Measurements from ENCODE around the gene MAP3K13.
A peak's percentile ranks its signal among the peaks of the same experiment; 100 is the strongest.
"Not testable (repeated sequence)": the region's sequence is repeated elsewhere in the genome, so short reads cannot be mapped to it uniquely, and the experiment has no call there.

MAP3K13 gene

DNA sequence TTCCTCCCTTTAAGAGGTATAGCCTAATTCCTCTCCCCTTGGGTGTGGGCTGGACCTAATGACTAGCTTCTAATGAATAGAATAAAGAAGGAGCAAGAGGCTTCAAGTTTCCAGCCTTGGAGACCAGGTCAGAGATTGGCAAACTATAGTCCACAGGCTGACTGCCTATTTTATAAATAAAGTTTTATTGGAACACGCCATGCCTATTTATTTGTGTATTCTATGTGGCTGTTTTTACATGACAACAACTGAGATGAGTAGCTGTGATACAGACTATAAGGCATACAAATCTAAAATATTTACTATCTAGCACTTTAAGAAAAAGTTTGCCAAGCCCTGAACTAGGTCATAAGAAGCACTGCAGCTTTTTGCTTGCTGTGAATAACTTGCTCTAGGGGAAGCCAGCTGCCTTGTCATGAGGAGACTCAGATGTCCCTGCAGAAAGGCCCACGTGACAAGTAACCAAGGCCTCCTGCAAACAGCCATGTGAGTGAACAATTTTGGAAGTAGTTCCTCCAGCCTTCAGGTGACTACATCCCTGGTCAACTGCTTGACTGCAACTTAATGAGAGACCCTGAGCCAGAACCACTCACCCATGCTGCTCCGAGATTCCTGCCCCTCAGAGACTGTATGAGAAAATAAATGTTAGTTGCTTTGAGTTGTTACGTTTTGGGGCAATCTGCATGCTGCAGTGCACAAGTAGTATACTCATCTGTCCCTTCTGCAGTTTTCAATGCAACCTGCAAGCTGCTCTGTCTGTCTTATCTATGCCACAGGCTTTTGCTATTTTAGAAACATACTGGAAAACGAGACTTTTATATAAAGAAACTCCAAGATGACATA, 21.1 kb upstream of the MAP3K13 start:
- no peak for DNase-seq

DNA sequence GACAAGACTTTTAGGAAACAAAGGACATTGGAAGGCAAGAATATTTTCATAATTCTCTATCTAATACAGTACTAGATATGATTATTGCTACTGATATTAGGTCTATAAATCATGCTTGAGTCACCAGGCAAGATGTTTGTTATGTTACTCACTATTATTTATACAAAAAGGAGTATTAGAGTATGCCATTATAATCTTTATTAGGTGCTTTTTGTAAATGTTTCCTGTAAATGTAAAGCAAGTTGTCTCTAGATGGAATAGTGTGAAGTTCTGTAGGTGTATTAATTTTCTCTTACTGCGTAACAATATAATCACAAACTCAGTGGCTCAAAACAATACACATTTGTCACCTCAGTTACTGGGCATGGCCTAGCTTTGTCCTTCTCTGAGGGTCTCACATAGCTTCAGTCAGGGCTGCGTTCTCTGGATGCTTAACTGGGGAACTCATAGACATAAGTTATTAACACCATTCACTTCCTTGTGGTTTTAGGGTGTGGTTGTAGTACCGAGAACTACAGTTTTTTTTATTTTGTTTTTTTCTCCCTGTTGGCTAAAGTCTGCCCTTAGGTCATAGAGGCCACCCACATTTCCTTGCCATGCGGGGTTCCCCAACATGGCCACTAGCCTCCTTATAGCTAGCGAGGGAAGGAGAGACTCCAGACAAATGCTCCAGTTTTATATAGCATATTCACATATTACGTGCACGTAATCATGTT, 20.3 kb upstream of the MAP3K13 start:
- peak; percentile 79 for DNase-seq

- DNase-seq, result no peak
These were observed 15.5 kb upstream of the MAP3K13 start for GRCh38 chr3:185347399-185347798.

DNA sequence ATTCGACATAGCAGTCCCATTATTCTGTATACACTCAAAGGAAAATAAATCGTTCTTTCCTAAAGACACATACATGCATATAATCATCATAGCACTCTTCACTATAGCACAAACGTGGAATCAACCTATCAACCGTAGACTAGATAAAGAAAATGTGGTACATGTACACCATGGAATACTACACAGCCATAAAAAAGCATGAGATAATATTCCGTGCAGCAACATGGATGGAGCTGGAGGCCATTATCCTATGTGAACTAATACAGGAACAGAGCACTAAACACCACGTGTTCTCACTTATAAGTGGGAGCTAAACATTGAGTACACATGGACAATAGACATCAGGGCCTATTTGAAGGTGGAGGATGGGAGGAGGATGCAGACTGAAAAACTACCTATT, 12.1 kb upstream of the MAP3K13 start:
- DNase-seq, result no peak

DNA sequence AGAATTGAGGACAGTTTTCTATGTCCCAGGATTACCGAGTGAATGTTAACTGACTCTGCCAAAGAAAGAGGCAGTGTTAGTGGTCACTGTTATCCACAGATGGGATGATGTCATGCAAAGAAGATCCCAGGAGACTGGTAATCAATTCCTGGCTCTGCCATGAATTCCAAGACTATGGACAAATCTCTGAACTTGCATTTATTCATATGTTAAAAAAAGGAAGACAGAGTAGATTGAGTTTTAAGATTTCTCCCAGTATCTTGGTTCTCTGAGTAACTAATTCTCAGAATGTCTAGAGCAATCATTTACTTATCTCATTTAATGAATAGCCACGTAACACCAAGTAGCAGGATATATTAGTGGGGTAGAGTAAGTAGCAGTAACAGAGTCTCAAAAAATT, 11.5 kb upstream of the MAP3K13 start:
- DNase-seq, result no peak

DNA sequence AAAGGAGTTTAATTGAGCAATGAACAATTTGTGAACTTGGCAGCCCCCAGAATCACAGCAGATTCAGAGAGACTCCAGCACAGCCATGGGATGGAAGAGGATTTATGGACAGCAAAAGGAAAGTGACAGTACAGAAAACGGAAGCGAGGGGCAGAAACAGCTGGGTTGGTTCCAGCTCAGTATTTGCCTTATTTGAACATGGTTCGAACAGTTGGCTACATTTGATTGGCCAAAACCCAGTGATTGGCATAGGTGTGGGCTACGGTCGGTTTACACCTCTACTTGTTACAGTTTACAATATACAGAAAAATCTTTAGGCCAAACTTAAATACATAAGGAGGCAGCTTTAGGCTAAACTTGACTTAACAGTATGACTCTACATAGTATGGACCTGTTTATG, 9.7 kb upstream of the MAP3K13 start:
- DNase-seq, result no peak

DNA sequence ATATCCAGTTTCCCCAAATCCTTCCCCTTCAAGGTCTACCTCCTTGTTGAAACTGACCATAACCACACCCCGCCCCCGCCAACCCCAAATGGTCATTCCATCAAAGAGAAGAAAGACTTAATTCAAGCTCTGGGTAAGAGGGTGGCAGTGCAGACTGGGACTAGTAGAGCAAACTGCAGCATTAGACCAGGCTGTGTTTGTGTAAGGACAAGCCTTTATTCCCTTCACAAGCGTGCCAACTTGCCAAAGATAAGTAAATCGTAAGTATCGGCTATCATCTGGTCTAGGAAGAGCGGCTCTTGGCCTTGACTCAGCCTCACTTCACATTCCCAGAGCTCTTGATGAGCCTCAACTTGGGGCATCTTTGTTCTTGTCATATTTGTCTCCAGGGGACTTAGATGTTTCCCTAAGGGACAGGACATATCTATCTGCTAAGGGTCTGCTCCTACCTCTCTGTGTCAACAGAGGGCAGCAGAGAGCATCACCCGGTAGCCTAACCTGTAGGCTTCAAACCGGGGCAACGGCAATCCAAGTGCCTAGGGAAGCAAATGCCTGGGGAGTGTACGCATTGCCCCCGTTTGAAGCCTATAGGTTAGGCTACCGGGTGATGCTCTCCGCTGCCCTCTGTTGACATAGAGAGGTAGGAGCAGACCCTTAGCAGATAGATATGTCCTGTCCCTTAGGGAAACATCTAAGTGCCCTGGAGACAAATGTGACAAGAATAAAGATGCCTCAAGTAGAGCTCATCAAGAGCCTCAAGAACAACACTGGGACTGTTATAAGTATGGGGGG, 8.9 kb upstream of the MAP3K13 start:
- peak; percentile 68 for DNase-seq

- DNase-seq, result no peak
These were observed 6.4 kb upstream of the MAP3K13 start for GRCh38 chr3:185356499-185356898.

DNA sequence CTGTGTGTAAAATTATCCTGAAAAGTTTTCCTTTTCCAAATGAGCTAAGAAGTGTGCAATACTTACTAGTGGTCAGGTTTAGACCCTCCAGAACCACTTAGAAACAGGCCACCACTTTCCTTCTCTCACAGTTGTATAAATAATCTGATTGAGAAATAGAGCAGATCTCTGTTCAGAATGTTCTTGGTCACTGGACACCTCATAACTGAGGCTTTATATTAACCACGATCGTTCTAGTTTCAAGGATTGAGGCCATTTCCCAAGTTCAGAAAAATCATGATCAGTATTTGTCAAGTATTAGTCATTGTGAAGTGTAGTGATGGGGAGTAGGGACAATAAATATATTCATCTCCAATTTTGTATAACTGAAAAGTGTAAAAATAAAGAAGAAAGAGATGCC, 1.0 kb upstream of the MAP3K13 start:
- DNase-seq, result no peak

GRCh38 chr3:185363662-185364203, 797 bp downstream of the MAP3K13 start:
- DNase-seq, result no peak

DNA sequence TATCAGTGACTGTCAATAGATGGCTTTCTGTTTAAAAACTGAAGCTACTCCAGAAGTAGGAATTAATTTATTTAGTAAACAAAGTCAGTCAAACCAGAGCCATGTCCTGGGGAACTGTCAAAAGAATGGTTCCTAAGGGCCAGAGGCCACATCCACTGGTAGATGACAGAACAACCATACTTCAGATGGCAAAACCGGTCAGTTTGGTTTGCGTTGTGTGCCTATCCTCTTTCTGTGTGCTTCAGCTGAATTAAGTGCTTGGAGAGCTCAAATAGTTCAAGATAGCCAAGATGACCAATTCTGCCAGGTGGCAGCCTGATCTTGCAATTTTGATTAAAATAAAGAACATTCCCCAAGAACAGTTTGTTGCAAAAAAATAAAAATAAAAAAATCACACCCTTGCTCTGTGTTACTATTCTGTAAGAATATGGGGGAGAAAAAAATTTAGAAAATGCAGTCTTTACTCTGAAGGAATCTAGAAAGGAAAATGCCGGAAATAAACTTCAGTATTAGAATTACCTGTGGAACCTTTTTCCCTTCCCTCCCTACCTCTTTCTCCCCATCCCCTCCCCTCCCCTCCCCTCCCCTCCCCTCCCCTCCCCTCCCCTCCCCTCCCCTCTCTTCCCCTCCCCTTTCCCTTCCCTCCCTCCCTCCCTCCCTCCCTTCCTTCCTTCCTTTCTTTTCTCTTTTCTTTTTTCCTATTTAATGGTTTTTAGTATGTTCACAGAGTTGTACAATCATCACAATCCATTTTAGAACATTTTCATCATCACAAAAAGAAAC, 2.5 kb downstream of the MAP3K13 start:
- no peak for DNase-seq

- DNase-seq, result no peak
These were observed 3.1 kb downstream of the MAP3K13 start for GRCh38 chr3:185366074-185366335.

DNA sequence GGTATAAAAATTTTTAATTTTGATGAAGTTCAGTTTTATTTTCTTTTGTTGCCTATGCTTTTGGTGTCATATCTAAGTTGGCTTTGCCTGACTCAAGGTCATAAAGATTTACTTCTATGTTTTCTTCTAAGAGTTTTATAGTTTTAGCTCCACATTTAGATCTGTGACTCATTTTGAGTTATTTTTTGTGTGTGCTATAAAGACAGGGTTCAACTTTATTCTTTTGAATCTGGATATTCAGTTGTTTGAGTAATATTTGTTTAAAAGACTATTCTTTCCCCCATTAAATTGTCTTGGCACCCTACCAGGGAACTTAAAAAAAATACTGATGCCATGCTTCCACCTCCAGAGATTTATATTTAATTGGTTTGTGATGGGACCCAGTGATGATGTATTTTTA, 4.0 kb downstream of the MAP3K13 start:
- no peak for DNase-seq

- DNase-seq, result not testable (repeated sequence)
These were observed 7.4 kb downstream of the MAP3K13 start for GRCh38 chr3:185370349-185370748.

GRCh38 chr3:185371306-185372074, 8.6 kb downstream of the MAP3K13 start:
- no peak for DNase-seq

GRCh38 chr3:185381320-185382058, 18.6 kb downstream of the MAP3K13 start:
- no peak for DNase-seq

DNA sequence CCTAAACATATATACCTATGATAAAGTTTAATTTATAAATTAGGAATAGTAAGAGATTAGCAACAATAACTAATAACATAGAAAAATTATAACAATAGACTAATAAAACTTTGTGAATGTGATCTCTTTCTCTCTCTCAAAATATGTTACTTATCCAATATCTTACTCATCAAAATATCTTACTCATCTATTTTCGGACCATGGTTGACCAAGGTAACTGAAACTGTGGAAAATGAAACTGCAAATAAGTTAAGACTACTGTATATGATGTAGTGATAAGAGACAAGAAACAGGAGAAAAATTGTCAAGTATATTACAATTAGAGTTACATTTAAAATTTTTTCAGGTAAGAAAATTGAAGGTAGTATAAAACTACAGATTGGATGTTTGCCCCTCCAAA, 19.2 kb downstream of the MAP3K13 start:
- DNase-seq, result no peak

- not testable (repeated sequence) for DNase-seq
These were observed 23.6 kb downstream of the MAP3K13 start for GRCh38 chr3:185386515-185386914.

GRCh38 chr3:185387646-185388045, 24.7 kb downstream of the MAP3K13 start:
- peak; percentile 27 for DNase-seq

GRCh38 chr3:185393055-185393454, 30.1 kb downstream of the MAP3K13 start:
- DNase-seq, result no peak

GRCh38 chr3:185397676-185398075, 34.7 kb downstream of the MAP3K13 start:
- no peak for DNase-seq
